Activated T-cell treated with anti-CD3 and anti-CD28 coated beads for 48 hours (primary cell): ENCODE data around the gene SLC1A4.
"Not testable (repeated sequence)": the region's sequence is repeated elsewhere in the genome, so short reads cannot be mapped to it uniquely, and the experiment has no call there.

Source experiments
- DNase-seq: peaks from one replicate; pipeline ENCODE4 v3.0.0-alpha.2; 2020; ENCODE audit warnings: low read depth

Gene SLC1A4

DNA sequence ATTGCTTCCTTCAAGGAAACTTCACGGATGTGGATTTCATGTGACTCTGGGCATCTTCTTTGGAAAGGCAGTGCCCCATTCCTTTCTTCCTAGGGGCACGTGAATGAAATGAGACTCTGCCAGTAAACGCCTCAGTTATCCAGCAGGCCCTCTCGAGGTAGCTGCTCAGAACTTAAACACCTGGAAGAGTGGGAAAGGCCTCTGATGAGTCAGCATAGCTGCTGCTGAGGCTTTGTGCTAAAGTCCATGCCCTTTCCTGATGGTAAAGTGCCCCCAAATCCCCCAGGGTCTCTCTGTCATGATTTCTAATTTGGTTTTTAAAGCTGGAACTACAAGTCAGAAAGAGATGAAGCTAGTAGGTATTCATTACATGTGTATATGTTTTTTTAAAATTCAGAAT, 3.8 kb downstream of the SLC1A4 start:
- DNase-seq = no peak

DNA sequence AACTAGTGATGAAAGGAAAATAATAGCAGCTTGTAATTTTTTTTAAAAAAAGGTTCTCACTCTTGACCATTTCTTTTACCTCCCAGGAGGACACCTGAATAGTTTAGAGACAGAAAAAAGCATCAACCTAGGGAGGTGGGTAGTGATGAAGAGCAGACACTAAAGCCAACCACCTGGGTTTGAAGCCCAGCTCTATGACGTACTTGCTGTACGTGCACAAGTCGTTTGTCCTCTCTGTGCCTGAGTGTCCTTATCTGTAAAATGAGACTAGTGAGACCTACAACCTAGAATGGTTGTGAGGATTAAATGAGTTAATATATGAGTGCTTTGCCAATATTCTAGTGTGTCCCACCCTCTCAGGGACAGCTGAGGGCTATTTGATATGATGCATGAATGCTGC, 5.8 kb downstream of the SLC1A4 start:
- DNase-seq = no peak

DNA sequence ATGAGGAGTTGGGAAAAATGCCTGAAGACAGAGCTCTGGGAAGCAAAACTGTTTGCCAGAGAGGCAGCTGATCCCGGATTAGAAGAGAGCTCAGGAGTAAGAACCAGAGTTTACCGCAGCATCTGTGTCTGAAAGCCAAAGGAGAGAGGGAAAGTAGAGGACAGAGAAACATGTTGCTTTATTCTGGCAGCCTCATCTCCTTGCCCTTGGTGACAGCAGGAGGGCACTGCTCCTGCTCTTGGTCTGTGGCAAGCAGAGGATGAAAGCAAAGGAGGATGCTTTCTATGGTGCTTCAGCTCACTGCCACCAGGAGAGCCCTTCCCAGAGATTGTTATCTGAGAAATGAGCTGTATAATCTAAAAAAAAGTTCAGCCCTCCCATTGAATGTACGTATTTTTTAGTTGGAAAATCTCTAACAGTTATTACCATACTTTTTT, 7.7 kb downstream of the SLC1A4 start:
- no peak for DNase-seq

DNA sequence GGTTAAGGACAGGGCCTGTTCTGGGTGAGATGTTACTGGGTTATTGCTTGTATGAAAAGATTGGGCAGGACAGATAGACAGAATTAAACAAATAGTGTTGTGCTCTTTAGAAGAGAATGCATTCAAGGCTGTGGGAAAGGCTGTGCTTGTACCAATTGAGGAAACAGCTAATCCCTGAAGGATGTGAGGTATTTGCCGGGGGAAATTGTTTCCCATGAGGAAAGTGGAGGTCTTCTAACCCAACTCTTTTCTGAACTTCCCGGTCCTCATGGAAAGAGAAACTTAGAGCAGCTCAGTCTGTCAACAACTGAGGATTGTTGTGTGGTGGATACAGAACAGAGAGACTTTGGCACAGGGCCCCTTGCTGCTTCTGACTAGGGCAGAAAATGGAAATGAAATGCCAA, 9.5 kb downstream of the SLC1A4 start:
- DNase-seq = no peak

DNA sequence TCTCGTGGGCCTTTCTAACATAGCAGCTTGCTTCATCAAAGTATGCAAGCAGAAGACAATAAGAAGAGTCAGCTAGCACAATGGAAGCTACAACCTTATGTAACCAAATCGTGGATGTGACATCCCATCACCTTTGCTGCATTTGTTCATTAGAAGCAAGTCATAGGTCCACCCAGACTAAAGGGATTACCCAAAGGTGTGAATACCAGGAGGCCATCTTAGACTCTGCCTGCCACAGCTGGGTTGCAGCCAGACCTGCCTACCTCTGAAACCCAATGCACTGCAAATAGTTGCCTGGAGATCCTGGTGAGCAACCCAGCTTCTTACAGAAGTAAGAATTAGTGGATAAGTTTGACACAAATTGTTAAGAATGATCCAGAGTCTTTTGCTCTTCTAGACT, 10.6 kb downstream of the SLC1A4 start:
- no peak for DNase-seq

DNA sequence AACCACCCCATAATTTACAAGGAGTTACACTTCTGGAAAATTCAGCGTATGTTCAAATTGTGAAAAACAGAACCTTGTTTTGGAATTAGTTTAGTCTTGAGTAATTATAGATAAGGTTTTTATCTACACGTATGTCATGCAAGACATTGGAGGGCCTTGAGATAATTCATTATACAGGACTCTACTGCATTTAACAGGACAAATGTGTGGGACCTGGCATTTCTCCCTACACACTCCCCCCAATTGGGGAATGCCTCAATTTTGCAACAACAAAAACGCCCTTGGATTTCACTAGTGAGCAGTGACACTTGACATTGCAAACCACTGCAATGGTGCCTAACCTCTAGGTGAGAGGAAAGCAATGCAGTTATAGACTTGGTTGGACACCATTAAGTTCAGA, 11.4 kb downstream of the SLC1A4 start:
- no peak for DNase-seq

DNA sequence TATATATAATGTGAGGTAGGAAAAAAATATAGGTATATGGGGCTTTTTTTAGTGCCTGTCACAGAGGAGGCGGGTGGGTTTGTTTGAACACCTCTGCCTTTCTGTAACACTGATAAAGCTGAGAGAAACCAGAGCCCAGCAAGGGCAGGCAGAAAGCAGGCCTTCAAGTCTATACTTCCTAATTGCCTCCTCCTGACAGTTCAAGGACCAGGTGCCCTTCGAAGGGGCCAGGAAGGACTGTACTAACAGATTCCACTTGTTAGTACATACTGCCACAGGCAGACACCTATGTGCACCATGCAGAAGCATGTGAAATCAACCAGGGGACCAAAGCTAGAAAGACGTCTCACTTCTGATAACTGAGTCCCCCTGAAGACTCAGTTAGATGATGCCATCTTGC, 13.8 kb downstream of the SLC1A4 start:
- no peak for DNase-seq

DNA sequence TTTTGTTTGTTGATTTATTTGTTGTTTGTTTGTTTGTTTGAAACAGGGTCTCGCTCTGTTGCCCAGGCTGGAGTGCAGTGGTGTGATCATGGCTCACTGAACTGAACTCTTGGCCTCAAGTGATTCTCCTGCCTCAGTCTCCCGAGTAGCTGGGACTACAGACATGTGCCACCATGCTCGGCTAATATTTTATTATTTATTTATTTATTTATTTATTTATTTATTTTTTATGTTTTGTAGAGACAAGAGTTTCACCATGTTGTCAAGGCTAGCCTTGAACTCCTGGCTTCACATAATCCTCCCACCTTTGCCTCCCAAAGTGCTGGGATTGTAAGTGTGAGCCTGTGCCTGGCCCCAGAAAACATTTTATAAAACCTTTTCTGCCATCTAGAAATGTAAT, 15.0 kb downstream of the SLC1A4 start:
- DNase-seq = not testable (repeated sequence)

DNA sequence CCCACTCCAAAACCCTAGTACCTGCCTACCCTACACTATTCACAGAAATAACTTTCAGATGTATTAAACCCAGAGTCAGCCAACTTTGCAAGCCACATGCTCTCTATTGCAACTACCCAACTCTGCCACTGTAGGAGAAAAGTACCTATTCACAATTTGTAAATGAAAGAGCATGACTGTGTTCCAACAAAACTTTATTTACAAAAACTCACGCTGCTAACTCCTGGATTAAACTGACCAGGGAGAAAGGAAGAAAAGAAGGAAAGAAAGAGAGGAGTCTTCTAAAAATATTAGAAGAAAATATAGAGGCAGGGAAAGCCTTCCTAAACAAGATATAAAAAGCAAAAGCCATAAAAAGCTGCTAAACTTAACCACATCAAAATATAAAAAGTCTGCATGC, 24.6 kb downstream of the SLC1A4 start:
- DNase-seq = no peak

DNA sequence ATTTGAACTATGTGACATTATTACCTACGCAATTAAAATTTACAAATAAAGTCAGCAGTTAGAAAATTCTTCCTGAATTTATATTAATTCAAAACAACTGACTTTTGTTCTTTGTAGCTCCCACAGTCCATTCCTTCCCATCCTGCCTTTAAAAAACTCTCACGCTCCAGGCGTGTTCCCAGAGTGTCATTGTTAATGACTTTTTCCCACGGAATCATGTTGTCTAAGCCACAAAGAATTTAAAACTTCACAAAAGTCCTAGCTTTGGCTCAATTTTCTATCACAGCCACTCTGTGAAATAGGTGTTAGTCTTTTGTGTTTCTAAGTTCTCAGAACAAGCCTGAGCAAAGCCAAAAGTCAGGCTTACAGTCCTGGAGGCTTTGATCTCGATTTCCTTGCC, 26.5 kb downstream of the SLC1A4 start:
- no peak for DNase-seq

DNA sequence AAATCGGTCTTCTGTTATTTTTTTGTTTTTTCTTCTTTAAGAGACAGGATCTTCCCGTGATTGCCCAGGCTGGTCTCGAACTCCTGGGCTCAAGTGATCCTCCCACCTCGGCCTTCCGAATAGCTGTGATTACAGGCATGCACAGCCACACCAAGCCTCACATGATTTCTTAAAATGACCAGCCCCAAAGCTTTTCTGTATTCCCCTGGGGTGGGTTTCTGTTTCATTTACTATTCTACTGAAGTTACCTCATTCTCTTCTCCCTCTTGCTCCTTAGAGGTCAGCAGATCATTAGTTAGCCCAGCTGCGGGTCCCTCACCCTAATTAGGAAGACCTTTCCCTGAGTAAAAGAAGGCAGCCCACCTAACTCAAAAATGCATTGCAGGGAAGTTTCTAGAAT, 27.6 kb downstream of the SLC1A4 start:
- DNase-seq = no peak

DNA sequence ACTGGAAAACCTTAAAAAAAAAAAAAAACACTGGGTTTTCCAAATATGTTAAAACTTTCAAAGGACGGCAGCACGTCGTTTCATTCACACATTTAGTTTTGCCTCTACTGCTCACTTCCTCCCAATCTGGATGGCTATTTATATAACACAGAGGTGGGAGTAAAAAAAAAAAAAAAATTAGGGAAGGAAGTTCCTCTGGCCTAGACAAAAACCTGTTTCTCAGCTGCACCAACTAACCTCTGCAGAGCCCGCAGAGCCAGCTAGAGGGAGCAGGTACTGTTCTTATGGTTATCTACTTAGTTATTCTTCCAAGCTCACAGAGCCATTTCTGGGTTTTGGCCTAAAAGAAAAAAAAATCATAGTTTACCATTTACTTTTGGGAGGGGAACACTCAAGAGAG, 28.1 kb downstream of the SLC1A4 start:
- no peak for DNase-seq

DNA sequence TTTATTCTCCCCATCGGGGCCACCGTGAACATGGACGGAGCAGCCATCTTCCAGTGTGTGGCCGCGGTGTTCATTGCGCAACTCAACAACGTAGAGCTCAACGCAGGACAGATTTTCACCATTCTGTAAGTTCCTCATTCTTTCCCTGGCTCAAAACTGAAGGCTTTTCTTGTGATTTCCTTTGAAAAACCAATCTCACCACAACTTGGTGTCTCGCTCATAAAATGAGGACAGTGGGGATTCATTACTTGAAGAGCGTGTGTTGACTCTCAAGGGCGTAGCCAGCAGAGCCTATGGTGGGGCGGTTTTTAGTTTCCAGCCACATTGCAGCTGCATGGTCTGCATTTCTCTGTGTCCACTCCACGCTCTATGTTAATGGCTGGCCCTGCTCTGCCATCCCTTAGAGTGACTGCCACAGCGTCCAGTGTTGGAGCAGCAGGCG, 29.0 kb downstream of the SLC1A4 start:
- no peak for DNase-seq

DNA sequence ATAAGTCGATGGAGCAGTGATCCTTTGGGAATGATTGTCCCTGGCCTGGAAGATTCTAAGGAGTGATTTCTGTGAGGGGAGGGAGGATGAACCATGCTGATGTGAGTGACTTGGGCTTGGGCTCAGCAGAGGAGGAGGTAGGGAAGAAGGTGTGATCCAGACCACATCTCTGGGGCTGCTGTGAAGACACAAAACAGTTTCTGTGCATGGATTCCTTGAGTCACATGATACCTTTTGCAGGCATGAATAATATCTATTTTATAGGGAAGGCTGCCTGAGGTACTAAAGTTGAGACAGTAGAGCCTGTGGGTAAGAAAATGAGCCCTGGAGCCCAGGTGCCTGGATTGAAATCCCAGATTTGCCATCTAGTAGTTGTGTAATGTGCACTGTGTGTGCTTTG, 29.8 kb downstream of the SLC1A4 start:
- no peak for DNase-seq

DNA sequence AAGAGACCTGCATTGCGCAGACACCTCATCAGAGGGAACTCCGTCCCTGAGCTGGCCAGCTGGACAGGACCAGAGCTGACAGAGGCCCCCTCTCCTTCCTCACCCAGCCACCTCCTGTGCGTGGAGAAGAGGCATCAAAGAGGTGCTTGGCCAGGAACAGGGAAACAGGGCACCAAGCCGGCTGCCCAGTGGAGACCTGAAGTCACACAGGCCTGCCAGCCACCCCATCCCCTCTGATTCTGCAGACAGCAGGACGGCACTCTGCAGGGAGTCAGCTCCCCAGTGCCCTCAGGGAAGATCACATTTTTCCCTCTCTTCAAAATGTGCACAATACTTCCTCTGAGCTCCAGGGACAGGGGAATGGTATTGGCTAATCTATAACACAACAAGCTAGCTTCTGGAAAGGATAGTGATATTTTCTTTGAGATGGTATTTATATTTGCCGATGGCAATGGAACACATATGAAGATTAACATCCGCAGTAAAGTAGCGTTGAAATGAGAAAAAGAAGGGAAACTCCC, 30.5 kb downstream of the SLC1A4 start:
- no peak for DNase-seq

DNA sequence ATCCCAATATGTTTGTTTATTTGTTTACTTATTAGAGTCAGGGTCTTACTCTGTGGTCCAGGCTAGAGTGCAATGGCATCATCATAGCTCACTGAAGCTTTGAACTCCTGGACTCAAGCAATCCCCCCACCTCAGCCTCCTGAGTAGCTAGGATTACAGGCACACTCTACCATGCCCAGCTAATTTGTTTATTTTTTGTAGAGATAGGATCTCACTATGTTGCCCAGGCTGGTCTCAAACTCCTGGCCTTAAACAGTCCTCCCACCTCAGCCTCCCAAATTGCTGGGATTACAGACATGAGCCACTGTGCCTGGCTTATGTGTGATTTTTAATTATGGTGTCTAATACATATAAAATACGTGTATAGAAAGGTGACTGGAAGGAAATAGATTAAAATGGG, 31.1 kb downstream of the SLC1A4 start:
- DNase-seq = not testable (repeated sequence)

DNA sequence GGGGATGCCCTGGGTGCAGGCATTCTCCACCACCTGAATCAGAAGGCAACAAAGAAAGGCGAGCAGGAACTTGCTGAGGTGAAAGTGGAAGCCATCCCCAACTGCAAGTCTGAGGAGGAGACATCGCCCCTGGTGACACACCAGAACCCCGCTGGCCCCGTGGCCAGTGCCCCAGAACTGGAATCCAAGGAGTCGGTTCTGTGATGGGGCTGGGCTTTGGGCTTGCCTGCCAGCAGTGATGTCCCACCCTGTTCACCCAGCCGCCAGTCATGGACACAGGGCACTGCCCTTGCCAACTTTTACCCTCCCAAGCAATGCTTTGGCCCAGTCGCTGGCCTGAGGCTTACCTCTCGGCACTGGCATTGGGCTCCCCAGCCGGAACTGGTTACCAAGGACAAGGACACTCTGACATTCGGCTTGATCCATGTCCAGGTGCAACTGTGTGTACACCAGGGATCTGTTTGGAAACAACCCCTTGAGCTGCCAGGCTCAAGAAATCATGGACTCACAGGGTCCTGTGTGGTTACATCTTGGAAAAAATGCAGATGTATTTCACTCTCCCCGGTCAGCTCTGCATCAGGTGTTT, 31.8 kb downstream of the SLC1A4 start:
- no peak for DNase-seq

DNA sequence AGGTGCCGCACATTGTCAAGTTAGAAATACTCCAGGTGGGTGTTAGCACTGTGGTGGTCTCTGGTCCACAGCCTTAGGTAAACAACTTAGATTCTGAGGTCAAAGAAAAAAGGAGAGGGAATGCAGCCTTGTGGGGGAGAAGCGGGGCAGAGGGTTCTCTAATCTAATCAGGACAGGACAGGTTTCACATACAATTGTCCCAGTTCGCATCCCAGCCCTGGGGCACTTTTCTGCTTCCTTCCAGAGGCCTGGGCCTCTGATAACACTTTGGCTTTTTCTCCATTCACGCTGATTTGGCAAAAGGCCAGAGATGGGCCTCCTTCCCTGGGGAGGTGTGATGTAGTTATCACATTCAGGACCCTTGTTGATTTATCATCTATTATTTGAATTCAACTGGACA, 32.5 kb downstream of the SLC1A4 start:
- no peak for DNase-seq

DNA sequence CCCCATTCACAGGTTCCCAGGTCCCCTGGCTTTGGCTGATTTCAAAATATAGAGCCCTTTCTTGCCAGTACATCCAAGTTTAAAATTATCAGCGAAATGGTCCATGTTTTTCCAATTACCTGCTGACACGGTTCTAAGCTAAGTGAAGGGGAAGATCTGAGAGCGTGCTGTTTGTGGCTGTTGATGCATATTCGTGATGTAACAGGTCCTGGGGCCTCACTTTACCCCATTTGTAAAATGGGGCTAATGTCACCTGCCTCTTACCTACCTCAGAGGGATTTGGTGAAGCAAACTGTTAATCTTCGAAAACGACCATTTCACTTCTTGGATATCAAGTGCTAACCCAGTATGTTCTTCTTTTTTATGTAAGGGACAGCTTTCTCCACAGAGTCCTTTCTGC, 33.0 kb downstream of the SLC1A4 start:
- no peak for DNase-seq

DNA sequence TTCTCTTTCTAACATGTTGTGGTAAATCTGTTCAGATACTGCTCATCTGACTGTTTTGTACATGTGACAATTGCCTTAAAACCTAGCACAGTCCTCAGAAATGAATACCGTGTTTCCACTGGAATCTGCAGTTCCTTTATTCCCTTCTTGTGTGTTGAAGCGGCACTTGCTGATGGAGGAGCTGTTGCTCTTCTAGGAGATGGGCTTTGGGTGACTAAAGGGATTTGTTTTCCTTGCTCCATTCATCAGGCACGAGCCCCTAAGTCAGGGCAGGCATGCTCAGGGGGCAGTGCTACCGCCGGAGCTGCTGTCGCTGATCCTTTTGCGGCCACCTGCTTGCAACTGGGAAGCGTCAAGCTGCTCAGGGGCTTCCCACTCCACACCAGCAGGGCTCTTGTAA, 34.5 kb downstream of the SLC1A4 start:
- no peak for DNase-seq

DNA sequence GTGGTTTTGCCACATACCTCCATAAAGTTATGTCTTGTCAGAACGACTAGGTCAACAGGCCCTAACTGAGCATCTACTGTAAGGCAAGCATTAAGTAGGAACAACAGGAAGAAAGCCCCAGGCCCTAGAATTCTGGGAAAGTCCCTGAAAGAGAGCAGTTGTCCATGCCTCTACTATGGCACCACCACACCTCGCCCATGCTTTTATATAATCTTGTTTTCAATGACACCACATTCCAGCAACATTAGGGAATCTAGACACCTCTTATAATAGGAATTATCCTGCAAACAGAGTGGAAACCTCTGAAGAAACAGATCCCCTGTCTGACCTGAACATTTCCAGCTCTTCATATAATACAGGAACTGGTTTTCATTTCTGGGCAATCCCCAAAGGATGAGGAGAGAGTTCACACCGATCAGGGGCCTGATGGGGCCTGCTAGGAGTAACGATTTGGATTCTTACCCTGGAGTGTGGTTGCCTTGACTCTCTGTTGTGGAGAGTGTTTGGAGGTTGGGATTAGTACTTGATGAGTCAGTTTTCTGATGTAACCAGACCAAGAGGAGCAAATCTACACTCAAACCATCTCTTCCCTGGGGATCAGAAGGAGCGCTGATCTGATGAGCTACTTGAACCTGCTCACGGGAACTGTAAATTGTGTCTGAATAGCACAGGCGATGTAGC, 35.1 kb downstream of the SLC1A4 start:
- no peak for DNase-seq

DNA sequence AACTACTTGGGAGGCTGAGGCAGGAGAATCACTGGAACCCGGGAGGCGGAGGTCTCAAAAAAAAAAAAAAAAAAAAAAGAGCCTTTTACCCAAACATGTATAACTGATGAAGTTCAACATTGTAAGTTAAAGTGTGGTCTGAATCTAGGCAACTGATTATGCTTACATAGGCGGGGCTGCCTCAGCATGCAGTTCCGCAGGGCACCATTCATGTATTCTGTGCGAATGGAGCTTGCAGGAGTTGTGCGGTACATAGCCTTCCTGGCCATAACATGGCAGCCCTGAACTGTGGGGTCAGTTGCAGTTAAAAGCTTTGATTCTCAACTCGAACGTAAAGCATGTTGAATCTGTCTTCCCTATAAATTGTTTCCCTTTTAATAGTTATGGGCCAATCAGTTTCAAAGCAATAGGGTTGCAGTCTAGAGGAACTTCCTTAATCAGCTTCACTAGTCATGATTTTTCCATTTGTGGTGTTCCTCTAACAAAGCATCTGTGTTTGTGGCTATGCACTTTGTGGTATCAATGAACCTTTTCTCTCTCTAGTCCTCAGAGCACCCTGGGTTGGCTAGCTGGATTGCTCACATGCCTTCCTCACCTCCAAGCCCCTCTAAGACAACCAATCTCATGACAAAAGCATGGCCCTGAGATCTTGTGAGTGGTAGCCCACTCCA, 36.4 kb downstream of the SLC1A4 start:
- no peak for DNase-seq

DNA sequence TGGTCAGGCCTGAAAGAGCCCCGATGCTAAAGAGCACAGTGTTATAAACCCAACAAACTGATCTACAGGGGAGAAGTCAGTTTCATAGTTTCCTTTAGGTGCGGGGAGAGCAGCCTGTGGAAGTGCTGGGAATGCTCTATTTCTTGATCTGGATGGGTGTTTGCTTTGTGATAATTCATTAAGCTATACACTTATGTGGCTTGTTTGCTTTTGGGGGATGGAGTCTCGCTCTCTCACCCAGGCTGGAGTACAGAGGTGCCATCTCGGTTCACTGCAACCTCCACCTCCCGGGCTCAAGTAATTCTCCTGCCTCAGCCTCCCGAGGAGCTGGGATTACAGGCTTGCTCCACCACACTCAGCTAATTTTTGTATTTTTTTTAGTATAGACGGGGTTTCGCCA, 37.0 kb downstream of the SLC1A4 start:
- DNase-seq = no peak
